ENCODE results near the gene PAK5. TPM values are rescaled to one million over a fixed set of nuclear protein-coding genes. Genes with fewer than 3 reads are reported as not detected.

PAK5 gene
- total RNA-seq, 1 experiment from 2014 or later, result not detected

GRCh38 chr20:9646375-9646774 lies 192.5 kb downstream of the PAK5 start (continued):
- no peak for TF ChIP-seq YY1 (IDR thresholded peaks at IDR 0.05; ENCODE audit: extremely low read depth, insufficient replicate concordance, low read depth, low read length)
- TF ChIP-seq EGR1 (IDR thresholded peaks at IDR 0.05; ENCODE audit: low read depth), result no peak
- no peak for TF ChIP-seq ZBTB33 (IDR thresholded peaks at IDR 0.05; ENCODE audit: extremely low read depth, insufficient replicate concordance, low read length)

GRCh38 chr20:9642882-9643281 lies 196.0 kb downstream of the PAK5 start:
- CTCF ChIA-PET, result no interaction called here
- POLR2A ChIA-PET, result no interaction called here
- H3K36me3 ChIP-seq (ENCODE audit: control insufficient read depth in 1 of 2, insufficient read depth in 2 of 2, low read length in 2 of 2), result no peaks in the 10 kb centered on the region

More at GRCh38 chr20:9642882-9643281, 196.0 kb downstream of the PAK5 start:
- RAD21 ChIA-PET (ENCODE audit: low non-redundant PET in 1 of 2, low total read pairs in 2 of 2, uncharacterized antibody in 2 of 2, unreplicated experiment in 2 of 2), result no interaction called here
- H3K79me2 ChIP-seq (ENCODE audit: insufficient read depth, low read length), result no peaks in the 10 kb centered on the region
- H3K9me2 ChIP-seq (ENCODE audit: insufficient read depth), result no peaks in the 10 kb centered on the region
- no peaks in the 10 kb centered on the region for H3K9me3 ChIP-seq (ENCODE audit: control insufficient read depth in 1 of 2, insufficient read depth in 1 of 2, low read depth in 1 of 2, low read length in 2 of 2)
- intact Hi-C loops (cut with micrococcal nuclease), result no loop called here
- no peak overlapping the region for H3K4me3 ChIP-seq (replicated peaks in 1 of 2; ENCODE audit: low read depth in 1 of 2, low read length in 2 of 2)
- no peak overlapping the region for H2AFZ ChIP-seq (ENCODE audit: low read depth, low read length, poor library complexity, severe bottlenecking)
- no peak overlapping the region for H3K27ac ChIP-seq (ENCODE audit: low read depth, low read length)
- ATAC-seq (no peak), DNase-seq (ENCODE audit: low read depth, low spot score) (no peak)
- H4K20me1 ChIP-seq (ENCODE audit: insufficient read depth), result no peaks in the 10 kb centered on the region
- H3K4me1 ChIP-seq (ENCODE audit: control insufficient read depth in 1 of 2, insufficient read depth in 2 of 2, low read length in 2 of 2), result no peaks in the 10 kb centered on the region
- no peak overlapping the region for H3K9ac ChIP-seq (ENCODE audit: low read length)
- H3K4me2 ChIP-seq (ENCODE audit: low read length), result no peak overlapping the region
- no TSS peak for BruUV-seq (replicated peaks)
- TF ChIP-seq ZBTB33 (IDR thresholded peaks at IDR 0.05; ENCODE audit: extremely low read depth, insufficient replicate concordance, low read length) (no peak), EZH2 (IDR thresholded peaks at IDR 0.05) (no peak), MAX (IDR thresholded peaks at IDR 0.05) (no peak), REST (IDR thresholded peaks at IDR 0.05; ENCODE audit: low read depth) (no peak), YY1 (IDR thresholded peaks at IDR 0.05; ENCODE audit: extremely low read depth, insufficient replicate concordance, low read depth, low read length) (no peak), RAD21 (IDR thresholded peaks at IDR 0.05; ENCODE audit: low read depth) (no peak), SP1 (IDR thresholded peaks at IDR 0.05; ENCODE audit: low read depth) (no peak), SRF (IDR thresholded peaks at IDR 0.05; ENCODE audit: low read depth) (no peak), CEBPB (IDR thresholded peaks at IDR 0.05; ENCODE audit: low read depth) (no peak)
- no peaks in the 10 kb centered on the region for H3K27me3 ChIP-seq (ENCODE audit: insufficient read depth, low read length)
